Esophagus muscularis mucosa (tissue), 4 donors: ENCODE data around the gene PRDM7. TPM values are rescaled to one million over a fixed set of nuclear protein-coding genes. Genes with fewer than 3 reads are reported as not detected.

Experiments used
- DNase-seq: peaks from one replicate; pipeline ENCODE4 v3.0.0-alpha.2; 2017; ENCODE audit errors: extremely low spot score
- H3K27ac ChIP-seq, 4 donors: fragments of 200-600 bp; sonication (generic); replicated peaks in 1 of 4; 1 replicate in 3 of 4; 2 replicates in 1 of 4; pipeline ENCODE4 v1.5.1; 2016 to 2019; ENCODE audit warnings: mild to moderate bottlenecking in 1 of 4
- H3K27me3 ChIP-seq, 4 donors: fragments of 200-600 bp; sonication (generic); one replicate each; pipeline versions ENCODE4 v1.5.1 to v1.6.0; 2016 to 2019
- H3K36me3 ChIP-seq, 4 donors: fragments of 200-600 bp; sonication (generic); one replicate each; pipeline ENCODE4 v1.5.1; 2016 to 2019
- H3K4me1 ChIP-seq, 4 donors: fragments of 200-600 bp; sonication (generic); one replicate each; pipeline ENCODE4 v1.5.1; 2016 to 2019
- H3K4me3 ChIP-seq, 4 donors: fragments of 200-600 bp; sonication (generic); 1 replicate in 2 of 4; 2 replicates in 2 of 4; pipeline ENCODE4 v1.5.1; 2016 to 2019; ENCODE audit warnings: mild to moderate bottlenecking in 4 of 4, moderate library complexity in 1 of 4
- H3K9me3 ChIP-seq, 4 donors: fragments of 200-600 bp; sonication (generic); 1 replicate in 3 of 4; 2 replicates in 1 of 4; pipeline ENCODE4 v1.5.1; 2016 to 2019
- CTCF ChIP-seq, 3 experiments: fragments of 200-600 bp in 2 of 3; fragments of 450-650 bp in 1 of 3; sonication (generic) in 2 of 3; IDR thresholded peaks; one replicate each; pipeline ENCODE4 v1.5.1; 2017 to 2019; ENCODE audit warnings: antibody characterized with exemption in 3 of 3, mild to moderate bottlenecking in 2 of 3, moderate library complexity in 1 of 3
- EP300 ChIP-seq: sonication (generic); formaldehyde crosslinking; IDR thresholded peaks from one replicate; pipeline ENCODE4 v1.6.1; 2017; ENCODE audit warnings: antibody characterized with exemption
- POLR2A ChIP-seq: fragments of 450-650 bp; IDR thresholded peaks from one replicate; pipeline ENCODE4 v1.6.1; 2017; ENCODE audit warnings: antibody characterized with exemption, moderate library complexity, mild to moderate bottlenecking, low read depth
- POLR2AphosphoS5 ChIP-seq, 2 donors: sonication (generic); formaldehyde crosslinking; IDR thresholded peaks; one replicate each; pipeline ENCODE4 v1.6.1; 2017; ENCODE audit warnings: antibody characterized with exemption in 2 of 2
- WGBS: methylation state at CpG from one replicate; pipeline ENCODE4 v1.1.5; 2018; 5-methylcytosine and 5-hydroxymethylcytosine counted together
- intact Hi-C: fragments of 100-400 bp; cut with DNase I; formaldehyde crosslinking; loops from one replicate; pipeline ENCODE4 v1.15.1; 2023
- total RNA-seq, 4 donors: library from RNA; depleted of rRNA; stranded (reverse); fragments of >200 nt; gene quantifications; one replicate each; pipeline versions ENCODE4 v1.1.0 to v1.2.1, GENCODE V29; 2016

PRDM7 gene
- total RNA-seq, 4 donors from 2014 or later: not detected

- H3K27me3 ChIP-seq: peaks cover 0 to 6% (median 0%) of the 10 kb centered on the region in 4 donors
- TF ChIP-seq CTCF (IDR thresholded peaks at IDR 0.05) (no peak), POLR2A (no peak), EP300 (no peak), POLR2AphosphoS5 (IDR thresholded peaks at IDR 0.05) (no peak)
- H3K27ac ChIP-seq: no peak overlapping the region
- H3K9me3 ChIP-seq: peaks cover 0 to 14% (median 9%) of the 10 kb centered on the region in 4 donors
- no peaks in the 10 kb centered on the region for H3K4me1 ChIP-seq
- WGBS: 56% methylated on average over 4 of the region's 4 CpGs
- H3K36me3 ChIP-seq: no peaks in the 10 kb centered on the region
- no peak for DNase-seq
- intact Hi-C loops: no loop called here
- no peak overlapping the region for H3K4me3 ChIP-seq
Observed at GRCh38 chr16:90054554-90054953, 22.6 kb downstream of the PRDM7 start.

- H3K4me1 ChIP-seq: no peaks in the 10 kb centered on the region
- H3K27me3 ChIP-seq: peaks cover 0 to 6% (median 0%) of the 10 kb centered on the region in 4 donors
- intact Hi-C loops: no loop called here
- TF ChIP-seq POLR2AphosphoS5 (IDR thresholded peaks at IDR 0.05) (no peak), POLR2A (no peak), CTCF (IDR thresholded peaks at IDR 0.05) (no peak), EP300 (no peak)
- H3K9me3 ChIP-seq: peaks cover 0 to 14% (median 9%) of the 10 kb centered on the region in 4 donors
- WGBS: 73% methylated on average over 1 of the region's 1 CpG
- H3K27ac ChIP-seq: no peak overlapping the region
- H3K4me3 ChIP-seq: no peak overlapping the region
- DNase-seq: no peak
- no peaks in the 10 kb centered on the region for H3K36me3 ChIP-seq
Observed at GRCh38 chr16:90053902-90054500, 23.1 kb downstream of the PRDM7 start.

- 89% methylated on average over 10 of the region's 10 CpGs for WGBS
- H3K4me1 ChIP-seq: peaks cover 10 to 24% (median 22%) of the 10 kb centered on the region in 4 donors
- no peak overlapping the region for H3K27ac ChIP-seq
- no peaks in the 10 kb centered on the region for H3K36me3 ChIP-seq
- H3K9me3 ChIP-seq: peaks cover 0 to 14% (median 9%) of the 10 kb centered on the region in 4 donors
- H3K27me3 ChIP-seq: peaks cover 0 to 31% (median 4%) of the 10 kb centered on the region in 4 donors
- TF ChIP-seq POLR2AphosphoS5 (IDR thresholded peaks at IDR 0.05) (no peak), POLR2A (no peak), CTCF (IDR thresholded peaks at IDR 0.05) (no peak), EP300 (no peak)
- intact Hi-C loops: no loop called here
- DNase-seq: no peak
- H3K4me3 ChIP-seq: no peak overlapping the region
Observed at GRCh38 chr16:90050969-90051368, 26.2 kb downstream of the PRDM7 start.

- peaks cover 0 to 2% (median under 1%) of the 10 kb centered on the region in 4 donors for H3K9me3 ChIP-seq
- WGBS: 86% methylated on average over 16 of the region's 19 CpGs
- no peaks in the 10 kb centered on the region for H3K36me3 ChIP-seq
- peaks cover 0 to 26% (median 4%) of the 10 kb centered on the region in 4 donors for H3K27me3 ChIP-seq
- DNase-seq: no peak
- H3K27ac ChIP-seq: peak overlapping the region in 2 of 4 donors; percentile 27 to 43
- intact Hi-C loops: no loop called here
- H3K4me3 ChIP-seq: peak overlapping the region in 1 of 4 donors; percentile 30
- TF ChIP-seq EP300 (no peak), CTCF (IDR thresholded peaks at IDR 0.05) (no peak), POLR2A (no peak), POLR2AphosphoS5 (IDR thresholded peaks at IDR 0.05) (no peak)
- H3K4me1 ChIP-seq: peaks cover 10 to 24% (median 22%) of the 10 kb centered on the region in 4 donors
Observed at GRCh38 chr16:90048737-90049330, 28.3 kb downstream of the PRDM7 start.
